Spleen (tissue), 11 donors: Measurements from ENCODE around the gene GATA2. TPM values are rescaled to one million over a fixed set of nuclear protein-coding genes. Genes with fewer than 3 reads are reported as not detected.
A peak's percentile ranks its signal among the peaks of the same experiment; 100 is the strongest.

Experiments
- DNase-seq: peaks from one replicate; pipeline ENCODE4 v3.0.0-alpha.2; 2020
- H3K27ac ChIP-seq, 8 donors: fragments of 200-600 bp; sonication (generic) in 7 of 8; 1 replicate in 4 of 8; 2 replicates in 4 of 8; pipeline versions ENCODE4 v1.5.0 to v1.8.0; 2016 to 2021; ENCODE audit warnings: inconsistent platforms in 4 of 8, mild to moderate bottlenecking in 4 of 8, moderate library complexity in 1 of 8
- H3K27me3 ChIP-seq, 7 donors: fragments of 200-600 bp; sonication (generic) in 6 of 7; replicated peaks in 1 of 7; 1 replicate in 4 of 7; 2 replicates in 3 of 7; pipeline versions ENCODE4 v1.5.0 to v1.8.0; 2016 to 2021; ENCODE audit warnings: inconsistent platforms in 3 of 7, mild to moderate bottlenecking in 1 of 7
- H3K36me3 ChIP-seq, 6 donors: fragments of 200-600 bp; sonication (generic) in 5 of 6; 1 replicate in 4 of 6; 2 replicates in 2 of 6; pipeline versions ENCODE4 v1.5.0 to v1.8.0; 2016 to 2021; ENCODE audit warnings: inconsistent platforms in 2 of 6
- H3K4me1 ChIP-seq, 6 donors: fragments of 200-600 bp; sonication (generic) in 5 of 6; 1 replicate in 3 of 6; 2 replicates in 3 of 6; pipeline versions ENCODE4 v1.5.0 to v1.8.0; 2016 to 2021; ENCODE audit warnings: inconsistent platforms in 3 of 6
- H3K4me3 ChIP-seq, 8 donors: fragments of 200-600 bp; sonication (generic) in 7 of 8; 1 replicate in 4 of 8; 2 replicates in 4 of 8; pipeline versions ENCODE4 v1.5.0 to v1.8.0; 2016 to 2021; ENCODE audit warnings: inconsistent platforms in 4 of 8, mild to moderate bottlenecking in 4 of 8, moderate library complexity in 2 of 8
- H3K9me3 ChIP-seq, 8 donors: fragments of 200-600 bp; sonication (generic) in 7 of 8; 1 replicate in 4 of 8; 2 replicates in 4 of 8; pipeline versions ENCODE4 v1.5.0 to v1.8.0; 2016 to 2021; ENCODE audit warnings: inconsistent platforms in 4 of 8
- CTCF ChIP-seq, 11 experiments: fragments of 200-600 bp in 7 of 11; fragments of 450-650 bp in 4 of 11; sonication (generic) in 4 of 11; IDR thresholded peaks in 8 of 11; conservative IDR thresholded peaks in 3 of 11; 1 replicate in 7 of 11; 2 replicates in 4 of 11; pipeline versions ENCODE4 v1.4.0 to v1.8.0; 2016 to 2021; ENCODE audit warnings: antibody characterized with exemption in 11 of 11, inconsistent platforms in 4 of 11, mild to moderate bottlenecking in 1 of 11
- POLR2A ChIP-seq, 3 donors: fragments of 450-650 bp; IDR thresholded peaks; one replicate each; pipeline ENCODE4 v1.5.1; 2017; ENCODE audit warnings: antibody characterized with exemption in 3 of 3, mild to moderate bottlenecking in 1 of 3
- POLR2AphosphoS5 ChIP-seq, 3 donors: sonication (generic); formaldehyde crosslinking; IDR thresholded peaks; one replicate each; pipeline ENCODE4 v1.5.1; 2017; ENCODE audit warnings: antibody characterized with exemption in 3 of 3
- WGBS, 5 donors: extraction: QIAGEN DNeasy Blood & Tissue Kit in 3 of 5; methylation state at CpG; one replicate each; pipeline versions ENCODE4 v1.1.5 to v1.1.7; 2013 to 2018; 5-methylcytosine and 5-hydroxymethylcytosine counted together
- intact Hi-C: fragments of 100-400 bp; cut with DNase I; formaldehyde crosslinking; loops from one replicate; pipeline ENCODE4 v1.15.0; 2023; ENCODE audit warnings: low total_unique reads
- polyA plus RNA-seq, 3 donors: library from polyadenylated mRNA; stranded (reverse); fragments of 200-250 nt; gene quantifications; one replicate each; pipeline ENCODE4 v1.2.1, GENCODE V29; 2013
- total RNA-seq, 7 donors: library from RNA; depleted of rRNA in 3 of 7; stranded (reverse); fragments of >200 nt in 3 of 7; fragmentation: NEBNext Ultra II Directional in 4 of 7; extraction: Animal tissue kit (Norgen Biotek cat#: 25700) in 4 of 7; gene quantifications; one replicate each; pipeline versions ENCODE4 v1.1.0 to v1.2.1, GENCODE V29; 2016 to 2021
- donor health status: healthy with polysubstance abuse.
- donor health status: DM: no; HTN: no; CAD: no; lungs with moderate emphysema.
- donor health status: DM: no; HTN: no; CAD: no.
- donor health status: Bipolar disorder and iron deficiency.
- donor health status: healthy.
- donor health status: DM: no; HTN: no; CAD: no.
- donor health status: DM: yes; HTN: yes; CAD: no.

Gene GATA2
- total and polyA plus RNA-seq, 10 donors = 2.2 to 28.6 (median 17.0) TPM

GRCh38 chr3:128498901-128499530, 6.0 kb upstream of the GATA2 start:
- TF ChIP-seq POLR2AphosphoS5 (IDR thresholded peaks at IDR 0.05) = peak in 1 of 3 donors; percentile 15
- no peak for TF ChIP-seq CTCF (IDR thresholded peaks at IDR 0.05 in 8 of 11, conservative IDR thresholded peaks at IDR 0.05 in 3 of 11)
- WGBS, 5 donors = 86 to 94% (median 91%) methylated on average over 15 of the region's 15 CpGs
- peak; percentile 19 for DNase-seq
- Histone ChIP-seq H3K27ac (peak overlapping the region in 1 of 8 donors; percentile 11), H3K9me3 (no peaks in the 10 kb centered on the region), H3K27me3 (peaks cover 0 to 63% (median 23%) of the 10 kb centered on the region in 7 donors), H3K4me3 (no peak overlapping the region), H3K4me1 (peaks cover 6 to 37% (median 21%) of the 10 kb centered on the region in 6 donors), H3K36me3 (no peaks in the 10 kb centered on the region)
- intact Hi-C loops = loop anchor here (5.0 kb wide), 1 partner anchor 72 kb away; no protein-coding TSS in a partner anchor

- Histone ChIP-seq H3K27ac (peak overlapping the region in 4 of 8 donors; percentile 15 to 54 (median 50)), H3K27me3 (peaks cover 0 to 71% (median 31%) of the 10 kb centered on the region in 7 donors), H3K4me1 (peaks cover 6 to 45% (median 27%) of the 10 kb centered on the region in 6 donors), H3K36me3 (no peaks in the 10 kb centered on the region), H3K9me3 (no peaks in the 10 kb centered on the region), H3K4me3 (peak overlapping the region in 7 of 8 donors; percentile 48 to 69 (median 58))
- intact Hi-C loops = loop anchor here (5.0 kb wide), 1 partner anchor 71 kb away; no protein-coding TSS in a partner anchor
- DNase-seq = no peak
- 24 to 34% (median 28%) methylated on average over 5 of the region's 5 CpGs for WGBS, 5 donors
- TF ChIP-seq POLR2A (IDR thresholded peaks at IDR 0.05) (no peak), CTCF (IDR thresholded peaks at IDR 0.05 in 8 of 11, conservative IDR thresholded peaks at IDR 0.05 in 3 of 11) (peak in 5 of 11 experiments; percentile 1 to 34 (median 13))
These were observed 5.2 kb upstream of the GATA2 start for GRCh38 chr3:128498127-128498626.

GRCh38 chr3:128497305-128498126, 4.5 kb upstream of the GATA2 start:
- H3K9me3 ChIP-seq = no peaks in the 10 kb centered on the region
- intact Hi-C loops = loop anchor here (5.0 kb wide), 1 partner anchor 70 kb away; no protein-coding TSS in a partner anchor
- H3K27me3 ChIP-seq = peaks cover 0 to 78% (median 38%) of the 10 kb centered on the region in 7 donors
- TF ChIP-seq CTCF (IDR thresholded peaks at IDR 0.05 in 8 of 11, conservative IDR thresholded peaks at IDR 0.05 in 3 of 11) = peak in 9 of 11 experiments; percentile 44 to 88 (median 71)
- no peak for TF ChIP-seq POLR2A (IDR thresholded peaks at IDR 0.05)
- TF ChIP-seq POLR2AphosphoS5 (IDR thresholded peaks at IDR 0.05) = peak in 2 of 3 donors; percentile 68 to 69
- peaks cover 0 to 1% (median 0%) of the 10 kb centered on the region in 6 donors for H3K36me3 ChIP-seq
- peak; percentile 86 for DNase-seq
- peaks cover 6 to 52% (median 34%) of the 10 kb centered on the region in 6 donors for H3K4me1 ChIP-seq
- 8 to 24% (median 9%) methylated on average over 32 to 77 of the region's 77 CpGs for WGBS, 5 donors
- peak overlapping the region; percentile 35 to 69 (median 58) for H3K4me3 ChIP-seq
- H3K27ac ChIP-seq = peak overlapping the region in 4 of 8 donors; percentile 15 to 54 (median 50)
